ENCODE measurements around the gene VPS52. TPM values are rescaled to one million over a fixed set of nuclear protein-coding genes. Genes with fewer than 3 reads are reported as not detected.

VPS52 gene
- total RNA-seq, 1 experiment from 2014 or later: 58.2 TPM

GRCh38 chr6:33213989-33214335 is 57.7 kb downstream of the VPS52 start (continued):
- TF ChIP-seq CTCF (IDR thresholded peaks at IDR 0.05 in 2 of 3, conservative IDR thresholded peaks at IDR 0.05 in 1 of 3; ENCODE audit: borderline replicate concordance in 1 of 3, insufficient read depth in 1 of 3, low read depth in 2 of 3, low read length in 2 of 3) (no peak), EZH2 (IDR thresholded peaks at IDR 0.05) (no peak), SP1 (IDR thresholded peaks at IDR 0.05; ENCODE audit: low read depth) (no peak), JUND (IDR thresholded peaks at IDR 0.05) (no peak), POLR2A (IDR thresholded peaks at IDR 0.05; ENCODE audit: borderline replicate concordance, extremely low read depth, insufficient read depth, insufficient read length) (no peak), RAD21 (IDR thresholded peaks at IDR 0.05; ENCODE audit: low read depth) (no peak), CBX3 (IDR thresholded peaks at IDR 0.05; ENCODE audit: low read depth) (no peak)

- H3K9me2 ChIP-seq (ENCODE audit: insufficient read depth): no peaks in the 10 kb centered on the region
- no TSS peak for BruUV-seq (replicated peaks)
- ChIA-PET RAD21 (ENCODE audit: low non-redundant PET in 1 of 2, low total read pairs in 2 of 2, uncharacterized antibody in 2 of 2, unreplicated experiment in 2 of 2) (no interaction called here), CTCF (no interaction called here), POLR2A (no interaction called here)
- H3K9ac ChIP-seq (ENCODE audit: low read length): no peak overlapping the region
- H3K4me1 ChIP-seq (ENCODE audit: control insufficient read depth in 1 of 2, insufficient read depth in 2 of 2, low read length in 2 of 2): peaks cover 2 to 13% of the 10 kb centered on the region in 2 experiments; a peak in 1 of 4 replicates
- no peaks in the 10 kb centered on the region for H3K9me3 ChIP-seq (ENCODE audit: control insufficient read depth in 1 of 2, insufficient read depth in 1 of 2, low read depth in 1 of 2, low read length in 2 of 2)
- H2AFZ ChIP-seq (ENCODE audit: low read depth, low read length, poor library complexity, severe bottlenecking): no peak overlapping the region
- H3K27me3 ChIP-seq (ENCODE audit: insufficient read depth, low read length): no peaks in the 10 kb centered on the region
- H3K27ac ChIP-seq (ENCODE audit: low read depth, low read length): no peak overlapping the region
- H3K4me2 ChIP-seq (ENCODE audit: low read length): no peak overlapping the region
- DNase-seq (ENCODE audit: low read depth, low spot score): no peak
- H3K79me2 ChIP-seq (ENCODE audit: insufficient read depth, low read length): peaks cover 15% of the 10 kb centered on the region
- H3K4me3 ChIP-seq (replicated peaks in 1 of 2; ENCODE audit: low read depth in 1 of 2, low read length in 2 of 2): no peak overlapping the region
- ATAC-seq: no peak
- H4K20me1 ChIP-seq (ENCODE audit: insufficient read depth): no peaks in the 10 kb centered on the region
- intact Hi-C loops (cut with micrococcal nuclease): no loop called here
- no peak for TF ChIP-seq EZH2 (IDR thresholded peaks at IDR 0.05)
- TF ChIP-seq CBX3 (IDR thresholded peaks at IDR 0.05; ENCODE audit: low read depth): no peak
- no peak for TF ChIP-seq EZH2phosphoT487 (IDR thresholded peaks at IDR 0.05; ENCODE audit: borderline replicate concordance)
- TF ChIP-seq POLR2AphosphoS5 (IDR thresholded peaks at IDR 0.05; ENCODE audit: low read depth, low read length): peak; percentile 43; the same call in 1 of the 2 replicates
- no peak for TF ChIP-seq CTCF (IDR thresholded peaks at IDR 0.05 in 2 of 3, conservative IDR thresholded peaks at IDR 0.05 in 1 of 3; ENCODE audit: borderline replicate concordance in 1 of 3, insufficient read depth in 1 of 3, low read depth in 2 of 3, low read length in 2 of 3)
- H3K36me3 ChIP-seq (ENCODE audit: control insufficient read depth in 1 of 2, insufficient read depth in 2 of 2, low read length in 2 of 2): peaks cover 10 to 15% of the 10 kb centered on the region in 2 experiments; a peak in 3 of 4 replicates
Measured at GRCh38 chr6:33213166-33213988, 58.3 kb downstream of the VPS52 start.

Data from HCT116 (cell line).